ENCODE results near the gene ARAP3. TPM values are rescaled to one million over a fixed set of nuclear protein-coding genes. Genes with fewer than 3 reads are reported as not detected.

Gene ARAP3
- total RNA-seq, 1 donor from 2014 or later, result 239 TPM

- H3K27me3 Mint-ChIP-seq (ENCODE audit: unreplicated experiment), result peaks cover 6% of the 10 kb centered on the region
- peaks cover 28% of the 10 kb centered on the region for H3K36me3 Mint-ChIP-seq (ENCODE audit: low read depth, unreplicated experiment)
- H3K27ac Mint-ChIP-seq (ENCODE audit: unreplicated experiment), result no peak overlapping the region
- peaks cover 32% of the 10 kb centered on the region for H3K4me1 Mint-ChIP-seq (ENCODE audit: unreplicated experiment)
- no peak overlapping the region for H3K4me3 Mint-ChIP-seq (ENCODE audit: unreplicated experiment)
- no peak for DNase-seq (ENCODE audit: low spot score)
- no peaks in the 10 kb centered on the region for H3K9me3 Mint-ChIP-seq (ENCODE audit: unreplicated experiment)
- TF ChIP-seq CTCF (IDR thresholded peaks at IDR 0.05; ENCODE audit: unreplicated experiment), result no peak
Measured at GRCh38 chr5:141632650-141633049, 49.4 kb downstream of the ARAP3 start.

- TF ChIP-seq CTCF (IDR thresholded peaks at IDR 0.05; ENCODE audit: unreplicated experiment), result no peak
- H3K4me1 Mint-ChIP-seq (ENCODE audit: unreplicated experiment), result peaks cover 28% of the 10 kb centered on the region
- no peak overlapping the region for H3K27ac Mint-ChIP-seq (ENCODE audit: unreplicated experiment)
- H3K9me3 Mint-ChIP-seq (ENCODE audit: unreplicated experiment), result no peaks in the 10 kb centered on the region
- H3K27me3 Mint-ChIP-seq (ENCODE audit: unreplicated experiment), result peaks cover 5% of the 10 kb centered on the region
- peaks cover 44% of the 10 kb centered on the region for H3K36me3 Mint-ChIP-seq (ENCODE audit: low read depth, unreplicated experiment)
- no peak overlapping the region for H3K4me3 Mint-ChIP-seq (ENCODE audit: unreplicated experiment)
- no peak for DNase-seq (ENCODE audit: low spot score)
Measured at GRCh38 chr5:141630570-141631140, 51.4 kb downstream of the ARAP3 start.

- Mint-ChIP-seq H3K9me3 (ENCODE audit: unreplicated experiment) (no peaks in the 10 kb centered on the region), H3K27me3 (ENCODE audit: unreplicated experiment) (peaks cover 1% of the 10 kb centered on the region), H3K4me1 (ENCODE audit: unreplicated experiment) (peaks cover 19% of the 10 kb centered on the region), H3K4me3 (ENCODE audit: unreplicated experiment) (no peak overlapping the region), H3K36me3 (ENCODE audit: low read depth, unreplicated experiment) (peaks cover 48% of the 10 kb centered on the region), H3K27ac (ENCODE audit: unreplicated experiment) (no peak overlapping the region)
- no peak for DNase-seq (ENCODE audit: low spot score)
- no peak for TF ChIP-seq CTCF (IDR thresholded peaks at IDR 0.05; ENCODE audit: unreplicated experiment)
Measured at GRCh38 chr5:141628175-141628788, 53.7 kb downstream of the ARAP3 start.

GRCh38 chr5:141623611-141624010 lies 58.4 kb downstream of the ARAP3 start:
- no peak for DNase-seq (ENCODE audit: low spot score)
- no peak overlapping the region for H3K4me3 Mint-ChIP-seq (ENCODE audit: unreplicated experiment)
- peaks cover 49% of the 10 kb centered on the region for H3K36me3 Mint-ChIP-seq (ENCODE audit: low read depth, unreplicated experiment)
- TF ChIP-seq CTCF (IDR thresholded peaks at IDR 0.05; ENCODE audit: unreplicated experiment), result no peak
- H3K4me1 Mint-ChIP-seq (ENCODE audit: unreplicated experiment), result peaks cover 21% of the 10 kb centered on the region
- H3K27ac Mint-ChIP-seq (ENCODE audit: unreplicated experiment), result peak overlapping the region; percentile 70
- peaks cover 1% of the 10 kb centered on the region for H3K27me3 Mint-ChIP-seq (ENCODE audit: unreplicated experiment)
- no peaks in the 10 kb centered on the region for H3K9me3 Mint-ChIP-seq (ENCODE audit: unreplicated experiment)

- no peak for TF ChIP-seq CTCF (IDR thresholded peaks at IDR 0.05; ENCODE audit: unreplicated experiment)
- Mint-ChIP-seq H3K9me3 (ENCODE audit: unreplicated experiment) (no peaks in the 10 kb centered on the region), H3K4me1 (ENCODE audit: unreplicated experiment) (peaks cover 22% of the 10 kb centered on the region), H3K36me3 (ENCODE audit: low read depth, unreplicated experiment) (peaks cover 46% of the 10 kb centered on the region), H3K27me3 (ENCODE audit: unreplicated experiment) (peaks cover 1% of the 10 kb centered on the region), H3K27ac (ENCODE audit: unreplicated experiment) (peak overlapping the region; percentile 70), H3K4me3 (ENCODE audit: unreplicated experiment) (no peak overlapping the region)
- no peak for DNase-seq (ENCODE audit: low spot score)
Measured at GRCh38 chr5:141623186-141623585, 58.8 kb downstream of the ARAP3 start.

Measured in endothelial cell (in vitro differentiated cells).